GM23338 (cell line): ENCODE measurements around the gene GRID2. TPM values are rescaled to one million over a fixed set of nuclear protein-coding genes. Genes with fewer than 3 reads are reported as not detected.

Experiments used
- ETS1 ChIP-seq: IDR thresholded peaks from 2 replicates; pipeline ENCODE4 v1.6.1; 2016; ENCODE audit warnings: antibody characterized with exemption
- EZH2 ChIP-seq: fragments of 200-600 bp; sonication (generic); IDR thresholded peaks from one replicate; pipeline ENCODE4 v1.8.0; 2017; ENCODE audit warnings: antibody characterized with exemption, mild to moderate bottlenecking, low read depth; ENCODE audit not compliant: unreplicated experiment
- EZH2phosphoT487 ChIP-seq: fragments of 200-600 bp; sonication (generic); IDR thresholded peaks from one replicate; pipeline ENCODE4 v1.8.1; 2018; ENCODE audit warnings: antibody characterized with exemption; ENCODE audit not compliant: unreplicated experiment
- JUNB ChIP-seq: IDR thresholded peaks from one replicate; pipeline ENCODE4 v1.6.1; 2016; ENCODE audit warnings: antibody characterized with exemption; ENCODE audit not compliant: unreplicated experiment
- POLR2AphosphoS5 ChIP-seq: IDR thresholded peaks from 2 replicates; pipeline ENCODE4 v1.6.1; 2016; ENCODE audit warnings: antibody characterized with exemption, low read depth
- STAT1 ChIP-seq: IDR thresholded peaks from one replicate; pipeline ENCODE4 v1.6.1; 2016; ENCODE audit warnings: antibody characterized with exemption; ENCODE audit not compliant: unreplicated experiment
- ZNF114 ChIP-seq: fragments of 250-450 bp; sonication (Bioruptor Pico); IDR thresholded peaks from 2 replicates; pipeline ENCODE4 v1.5.0; 2020; ENCODE audit warnings: mild to moderate bottlenecking, moderate library complexity
- ZNF331 ChIP-seq: fragments of 250-450 bp; sonication (Bioruptor Pico); IDR thresholded peaks from 2 replicates; pipeline ENCODE4 v1.5.0; 2020; ENCODE audit warnings: low read depth, mild to moderate bottlenecking, moderate library complexity
- ZNF462 ChIP-seq: fragments of 250-450 bp; sonication (Bioruptor Pico); IDR thresholded peaks from 2 replicates; pipeline ENCODE4 v1.5.0; 2020; ENCODE audit warnings: mild to moderate bottlenecking, moderate library complexity
- polyA plus RNA-seq: library from polyadenylated mRNA; unstranded; fragments of >200 nt; fragmentation: Nextera tagmentation; extraction: Ambion mirVana; gene quantifications from 2 replicates; pipeline ENCODE4 v1.2.1, GENCODE V29; 2016
- total RNA-seq: library from RNA; depleted of rRNA; stranded (reverse); fragments of >200 nt; shearing (Covaris generic); gene quantifications from 2 replicates; pipeline ENCODE4 v1.2.3, GENCODE V29; 2014
- TF ChIP-seq, protein P1 (sequence below): IDR thresholded peaks from one replicate; pipeline ENCODE4 v1.6.1; 2018; ENCODE audit warnings: antibody characterized with exemption; ENCODE audit not compliant: unreplicated experiment
- TF ChIP-seq, protein P2 (sequence below), 2 experiments: fragments of 200-600 bp in 1 of 2; sonication (generic) in 1 of 2; conservative IDR thresholded peaks; 2 replicates each; pipeline versions ENCODE4 v1.5.1 to v1.6.1; 2016 to 2017; ENCODE audit warnings: antibody characterized with exemption in 2 of 2, low read depth in 2 of 2, mild to moderate bottlenecking in 2 of 2, moderate library complexity in 1 of 2

GRID2 gene
- total and polyA plus RNA-seq, 2 experiments from 2014 or later: 19.9 to 65.4 TPM

DNA sequence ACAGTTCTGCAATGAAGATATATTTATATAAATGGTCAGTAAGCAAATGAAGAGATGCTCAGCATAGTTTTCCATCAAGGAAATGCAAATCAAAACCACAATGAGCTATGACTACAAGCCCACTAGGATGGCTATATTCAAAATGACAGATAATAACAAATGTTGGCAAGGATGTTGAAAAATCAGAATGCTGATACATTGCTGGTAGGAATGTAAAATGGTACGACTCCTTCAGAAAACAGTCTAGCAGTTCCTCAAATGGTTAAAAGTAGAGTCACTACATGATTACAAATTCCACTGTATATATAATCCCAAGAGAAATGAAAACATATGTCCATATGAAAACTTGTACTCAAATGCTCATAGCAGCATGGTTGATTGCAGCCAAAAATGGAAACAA is 1099.8 kb downstream of the GRID2 start (continued):
- TF ChIP-seq ZNF462 (CRISPR knock-in tag) (no peak), ZNF114 (CRISPR knock-in tag) (no peak), STAT1 (no peak), EZH2 (no peak), ZNF331 (CRISPR knock-in tag) (no peak), ETS1 (no peak), JUNB (no peak), POLR2AphosphoS5 (no peak), EZH2phosphoT487 (no peak)
- TF ChIP-seq, protein P1, sequence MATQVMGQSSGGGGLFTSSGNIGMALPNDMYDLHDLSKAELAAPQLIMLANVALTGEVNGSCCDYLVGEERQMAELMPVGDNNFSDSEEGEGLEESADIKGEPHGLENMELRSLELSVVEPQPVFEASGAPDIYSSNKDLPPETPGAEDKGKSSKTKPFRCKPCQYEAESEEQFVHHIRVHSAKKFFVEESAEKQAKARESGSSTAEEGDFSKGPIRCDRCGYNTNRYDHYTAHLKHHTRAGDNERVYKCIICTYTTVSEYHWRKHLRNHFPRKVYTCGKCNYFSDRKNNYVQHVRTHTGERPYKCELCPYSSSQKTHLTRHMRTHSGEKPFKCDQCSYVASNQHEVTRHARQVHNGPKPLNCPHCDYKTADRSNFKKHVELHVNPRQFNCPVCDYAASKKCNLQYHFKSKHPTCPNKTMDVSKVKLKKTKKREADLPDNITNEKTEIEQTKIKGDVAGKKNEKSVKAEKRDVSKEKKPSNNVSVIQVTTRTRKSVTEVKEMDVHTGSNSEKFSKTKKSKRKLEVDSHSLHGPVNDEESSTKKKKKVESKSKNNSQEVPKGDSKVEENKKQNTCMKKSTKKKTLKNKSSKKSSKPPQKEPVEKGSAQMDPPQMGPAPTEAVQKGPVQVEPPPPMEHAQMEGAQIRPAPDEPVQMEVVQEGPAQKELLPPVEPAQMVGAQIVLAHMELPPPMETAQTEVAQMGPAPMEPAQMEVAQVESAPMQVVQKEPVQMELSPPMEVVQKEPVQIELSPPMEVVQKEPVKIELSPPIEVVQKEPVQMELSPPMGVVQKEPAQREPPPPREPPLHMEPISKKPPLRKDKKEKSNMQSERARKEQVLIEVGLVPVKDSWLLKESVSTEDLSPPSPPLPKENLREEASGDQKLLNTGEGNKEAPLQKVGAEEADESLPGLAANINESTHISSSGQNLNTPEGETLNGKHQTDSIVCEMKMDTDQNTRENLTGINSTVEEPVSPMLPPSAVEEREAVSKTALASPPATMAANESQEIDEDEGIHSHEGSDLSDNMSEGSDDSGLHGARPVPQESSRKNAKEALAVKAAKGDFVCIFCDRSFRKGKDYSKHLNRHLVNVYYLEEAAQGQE: no peak
- TF ChIP-seq, protein P2, sequence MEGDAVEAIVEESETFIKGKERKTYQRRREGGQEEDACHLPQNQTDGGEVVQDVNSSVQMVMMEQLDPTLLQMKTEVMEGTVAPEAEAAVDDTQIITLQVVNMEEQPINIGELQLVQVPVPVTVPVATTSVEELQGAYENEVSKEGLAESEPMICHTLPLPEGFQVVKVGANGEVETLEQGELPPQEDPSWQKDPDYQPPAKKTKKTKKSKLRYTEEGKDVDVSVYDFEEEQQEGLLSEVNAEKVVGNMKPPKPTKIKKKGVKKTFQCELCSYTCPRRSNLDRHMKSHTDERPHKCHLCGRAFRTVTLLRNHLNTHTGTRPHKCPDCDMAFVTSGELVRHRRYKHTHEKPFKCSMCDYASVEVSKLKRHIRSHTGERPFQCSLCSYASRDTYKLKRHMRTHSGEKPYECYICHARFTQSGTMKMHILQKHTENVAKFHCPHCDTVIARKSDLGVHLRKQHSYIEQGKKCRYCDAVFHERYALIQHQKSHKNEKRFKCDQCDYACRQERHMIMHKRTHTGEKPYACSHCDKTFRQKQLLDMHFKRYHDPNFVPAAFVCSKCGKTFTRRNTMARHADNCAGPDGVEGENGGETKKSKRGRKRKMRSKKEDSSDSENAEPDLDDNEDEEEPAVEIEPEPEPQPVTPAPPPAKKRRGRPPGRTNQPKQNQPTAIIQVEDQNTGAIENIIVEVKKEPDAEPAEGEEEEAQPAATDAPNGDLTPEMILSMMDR (conservative IDR thresholded peaks at IDR 0.05; ENCODE audit: low read depth in 2 of 2): no peak
